Mesodermal cell (in vitro differentiated cells): ENCODE results near the gene SPATA13.

Experiments
- H3K27ac ChIP-seq: 2 replicates; pipeline ENCODE4 v1.7.0; 2013; ENCODE audit warnings: mild to moderate bottlenecking, low read depth, low read length, moderate library complexity; ENCODE audit not compliant: severe bottlenecking
- H3K36me3 ChIP-seq: 2 replicates; pipeline ENCODE4 v1.7.1; 2013; ENCODE audit warnings: mild to moderate bottlenecking, low read length, moderate library complexity; ENCODE audit not compliant: control insufficient read depth, insufficient read depth
- H3K4me1 ChIP-seq: one replicate; pipeline ENCODE4 v1.7.1; 2013; ENCODE audit warnings: mild to moderate bottlenecking, low read length; ENCODE audit not compliant: insufficient read depth, control insufficient read depth, poor library complexity, severe bottlenecking
- H3K4me3 ChIP-seq: 2 replicates; pipeline ENCODE4 v1.7.0; 2013; ENCODE audit warnings: low read length, control low read depth, mild to moderate bottlenecking; ENCODE audit not compliant: insufficient read depth, poor library complexity, severe bottlenecking; ENCODE audit errors: extremely low read depth
- H3K9me3 ChIP-seq: 2 replicates; pipeline ENCODE4 v1.7.1; 2013; ENCODE audit warnings: mild to moderate bottlenecking, low read length, moderate library complexity; ENCODE audit not compliant: control insufficient read depth
- WGBS, 2 experiments: methylation state at CpG; one replicate each; pipeline ENCODE4 v1.1.5; 2013; ENCODE audit warnings: missing lambda C conversion rate in 2 of 2; ENCODE audit not compliant: insufficient coverage in 2 of 2; 5-methylcytosine and 5-hydroxymethylcytosine counted together

SPATA13 gene

GRCh38 chr13:24292481-24292880 lies 132.0 kb downstream of the SPATA13 start:
- no peak overlapping the region for H3K27ac ChIP-seq
- no peaks in the 10 kb centered on the region for H3K4me1 ChIP-seq
- 88 to 100% methylated on average over 4 to 5 of the region's 6 CpGs for WGBS, 2 experiments
- H3K4me3 ChIP-seq: no peak overlapping the region
- H3K36me3 ChIP-seq: peaks cover 66% of the 10 kb centered on the region
- no peaks in the 10 kb centered on the region for H3K9me3 ChIP-seq

- H3K9me3 ChIP-seq: no peaks in the 10 kb centered on the region
- no peaks in the 10 kb centered on the region for H3K4me1 ChIP-seq
- H3K4me3 ChIP-seq: no peak overlapping the region
- H3K27ac ChIP-seq: no peak overlapping the region
- 92 to 98% methylated on average over 8 to 9 of the region's 10 CpGs for WGBS, 2 experiments
- peaks cover 71% of the 10 kb centered on the region for H3K36me3 ChIP-seq
Measured at GRCh38 chr13:24293746-24294145, 133.2 kb downstream of the SPATA13 start.

- 91 to 95% methylated on average over 13 of the region's 16 CpGs for WGBS, 2 experiments
- H3K36me3 ChIP-seq: peaks cover 71% of the 10 kb centered on the region
- H3K4me3 ChIP-seq: no peak overlapping the region
- no peak overlapping the region for H3K27ac ChIP-seq
- no peaks in the 10 kb centered on the region for H3K4me1 ChIP-seq
- no peaks in the 10 kb centered on the region for H3K9me3 ChIP-seq
Measured at GRCh38 chr13:24299488-24300114, 139.1 kb downstream of the SPATA13 start.

- 92 to 94% methylated on average over 7 to 8 of the region's 12 CpGs for WGBS, 2 experiments
- peaks cover 60% of the 10 kb centered on the region for H3K36me3 ChIP-seq
- H3K9me3 ChIP-seq: no peaks in the 10 kb centered on the region
Measured at GRCh38 chr13:24301434-24301833, 140.9 kb downstream of the SPATA13 start.

GRCh38 chr13:24301911-24302310 lies 141.4 kb downstream of the SPATA13 start:
- H3K27ac ChIP-seq: no peak overlapping the region
- peaks cover 57% of the 10 kb centered on the region for H3K36me3 ChIP-seq
- 80 to 98% methylated on average over 4 to 5 of the region's 7 CpGs for WGBS, 2 experiments
- H3K9me3 ChIP-seq: no peaks in the 10 kb centered on the region
- H3K4me3 ChIP-seq: no peak overlapping the region
- H3K4me1 ChIP-seq: peaks cover 3% of the 10 kb centered on the region

More at GRCh38 chr13:24301434-24301833, 140.9 kb downstream of the SPATA13 start:
- Histone ChIP-seq H3K4me3 (no peak overlapping the region), H3K4me1 (peaks cover 3% of the 10 kb centered on the region), H3K27ac (no peak overlapping the region)

GRCh38 chr13:24304620-24305019 lies 144.1 kb downstream of the SPATA13 start:
- Histone ChIP-seq H3K36me3 (peaks cover 32% of the 10 kb centered on the region), H3K4me3 (no peak overlapping the region), H3K9me3 (no peaks in the 10 kb centered on the region), H3K4me1 (peaks cover 3% of the 10 kb centered on the region), H3K27ac (no peak overlapping the region)
- 83 to 91% methylated on average over 1 to 2 of the region's 5 CpGs for WGBS, 2 experiments

- 100% methylated on average over 1 of the region's 1 CpG; no CpG with 5 or more reads in 1 of the 2 experiments for WGBS, 2 experiments
- Histone ChIP-seq H3K36me3 (peaks cover 27% of the 10 kb centered on the region), H3K4me3 (no peak overlapping the region), H3K9me3 (no peaks in the 10 kb centered on the region), H3K4me1 (peaks cover 3% of the 10 kb centered on the region), H3K27ac (no peak overlapping the region)
Measured at GRCh38 chr13:24306632-24307031, 146.1 kb downstream of the SPATA13 start.

- no peak overlapping the region for H3K27ac ChIP-seq
- peaks cover 3% of the 10 kb centered on the region for H3K4me1 ChIP-seq
- peaks cover 20% of the 10 kb centered on the region for H3K36me3 ChIP-seq
- H3K9me3 ChIP-seq: no peaks in the 10 kb centered on the region
- 94 to 96% methylated on average over 19 to 25 of the region's 27 CpGs for WGBS, 2 experiments
- no peak overlapping the region for H3K4me3 ChIP-seq
Measured at GRCh38 chr13:24307211-24308067, 146.9 kb downstream of the SPATA13 start.

GRCh38 chr13:24308068-24308445 lies 147.5 kb downstream of the SPATA13 start:
- peaks cover 14% of the 10 kb centered on the region for H3K36me3 ChIP-seq
- peaks cover 3% of the 10 kb centered on the region for H3K4me1 ChIP-seq
- no peaks in the 10 kb centered on the region for H3K9me3 ChIP-seq
- 94 to 95% methylated on average over 32 to 33 of the region's 33 CpGs for WGBS, 2 experiments
- no peak overlapping the region for H3K27ac ChIP-seq
- no peak overlapping the region for H3K4me3 ChIP-seq

- 95 to 97% methylated on average over 24 to 34 of the region's 37 CpGs for WGBS, 2 experiments
- H3K36me3 ChIP-seq: peaks cover 10% of the 10 kb centered on the region
- peaks cover 3% of the 10 kb centered on the region for H3K4me1 ChIP-seq
- no peaks in the 10 kb centered on the region for H3K9me3 ChIP-seq
- no peak overlapping the region for H3K27ac ChIP-seq
- no peak overlapping the region for H3K4me3 ChIP-seq
Measured at GRCh38 chr13:24308488-24309020, 148.0 kb downstream of the SPATA13 start.
